ENCODE data around the gene DNM3. TPM values are rescaled to one million over a fixed set of nuclear protein-coding genes. Genes with fewer than 3 reads are reported as not detected.

Gene DNM3
- total and polyA plus RNA-seq, 4 donors: 2.1 to 16.3 (median 5.6) TPM

DNA sequence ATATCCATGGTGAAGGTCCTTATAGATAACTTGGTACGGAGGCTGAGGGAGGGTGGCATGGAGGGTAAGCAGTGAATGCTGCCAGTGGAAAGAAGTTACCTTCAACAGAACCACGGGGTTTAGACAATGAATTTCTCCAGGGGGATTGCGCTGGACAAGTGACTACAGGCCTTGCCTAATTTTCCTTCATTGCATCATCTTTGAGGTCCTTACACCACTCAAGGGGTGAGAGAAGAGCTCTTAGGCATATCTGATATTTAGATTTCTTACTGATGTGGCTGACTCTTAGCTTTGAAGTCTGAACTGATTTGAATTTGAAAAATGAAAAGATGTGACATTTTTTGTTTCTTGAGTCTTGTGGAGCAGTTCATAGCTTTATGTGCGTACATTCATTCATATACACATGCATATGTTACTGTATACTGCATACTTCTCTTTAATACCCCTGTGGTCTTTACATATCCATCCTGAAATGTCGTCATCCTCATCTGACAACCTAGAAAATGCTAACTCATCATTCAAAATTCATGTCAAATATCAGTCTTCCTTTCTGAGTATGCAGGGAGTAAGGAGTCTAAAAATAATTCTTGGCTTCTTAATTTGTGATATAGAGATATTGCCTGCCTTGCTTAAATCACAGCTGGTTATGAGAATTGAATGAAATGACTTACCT lies 63.6 kb downstream of the DNM3 start:
- TF ChIP-seq, protein P1, sequence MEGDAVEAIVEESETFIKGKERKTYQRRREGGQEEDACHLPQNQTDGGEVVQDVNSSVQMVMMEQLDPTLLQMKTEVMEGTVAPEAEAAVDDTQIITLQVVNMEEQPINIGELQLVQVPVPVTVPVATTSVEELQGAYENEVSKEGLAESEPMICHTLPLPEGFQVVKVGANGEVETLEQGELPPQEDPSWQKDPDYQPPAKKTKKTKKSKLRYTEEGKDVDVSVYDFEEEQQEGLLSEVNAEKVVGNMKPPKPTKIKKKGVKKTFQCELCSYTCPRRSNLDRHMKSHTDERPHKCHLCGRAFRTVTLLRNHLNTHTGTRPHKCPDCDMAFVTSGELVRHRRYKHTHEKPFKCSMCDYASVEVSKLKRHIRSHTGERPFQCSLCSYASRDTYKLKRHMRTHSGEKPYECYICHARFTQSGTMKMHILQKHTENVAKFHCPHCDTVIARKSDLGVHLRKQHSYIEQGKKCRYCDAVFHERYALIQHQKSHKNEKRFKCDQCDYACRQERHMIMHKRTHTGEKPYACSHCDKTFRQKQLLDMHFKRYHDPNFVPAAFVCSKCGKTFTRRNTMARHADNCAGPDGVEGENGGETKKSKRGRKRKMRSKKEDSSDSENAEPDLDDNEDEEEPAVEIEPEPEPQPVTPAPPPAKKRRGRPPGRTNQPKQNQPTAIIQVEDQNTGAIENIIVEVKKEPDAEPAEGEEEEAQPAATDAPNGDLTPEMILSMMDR (IDR thresholded peaks at IDR 0.05; ENCODE audit: control extremely low read depth, extremely low read depth): no peak
- Histone ChIP-seq H3K9ac (ENCODE audit: insufficient read depth in 1 of 2, low read length in 2 of 2) (no peak overlapping the region), H3K36me3 (ENCODE audit: control insufficient read depth in 4 of 4, insufficient read depth in 4 of 4, low read length in 4 of 4) (no peaks in the 10 kb centered on the region), H3K4me3 (no peak overlapping the region), H3K27me3 (ENCODE audit: control insufficient read depth in 3 of 3, insufficient read depth in 3 of 3, low read length in 2 of 3) (no peaks in the 10 kb centered on the region), H3K4me1 (ENCODE audit: control insufficient read depth in 5 of 5, insufficient read depth in 5 of 5, low read length in 5 of 5) (peaks cover 0 to 8% (median 2%) of the 10 kb centered on the region in 5 donors), H3K9me3 (ENCODE audit: control insufficient read depth in 4 of 4, insufficient read depth in 3 of 4, low read length in 3 of 4) (no peaks in the 10 kb centered on the region), H3K27ac (ENCODE audit: low read depth in 1 of 2, low read length in 1 of 2) (no peak overlapping the region)
- ATAC-seq (ENCODE audit: insufficient read depth, low FRiP score) (no peak), DNase-seq (no peak)
- WGBS, 2 donors: 52 to 61% methylated on average over 5 of the region's 5 CpGs

DNA sequence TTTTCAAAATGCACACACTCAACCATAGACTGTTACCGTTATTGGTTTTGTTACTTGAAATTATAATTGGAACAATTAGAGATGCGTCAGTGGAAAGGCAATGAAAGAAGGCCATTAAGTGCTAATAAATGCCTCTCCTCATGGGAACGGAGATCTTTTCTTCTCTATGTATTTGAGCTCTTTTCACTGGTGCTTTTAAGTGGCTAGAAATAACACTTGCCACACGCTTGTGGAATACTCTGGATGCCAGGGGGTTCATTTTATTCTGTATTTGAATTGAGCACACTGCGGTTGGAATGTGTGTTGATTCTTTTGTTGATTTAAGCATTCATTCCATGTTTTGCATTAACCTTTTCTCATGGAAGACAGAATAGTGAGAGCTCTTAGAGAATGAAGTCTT lies 68.4 kb downstream of the DNM3 start:
- no peak for DNase-seq
- no peak for ATAC-seq (ENCODE audit: insufficient read depth, low FRiP score)
- WGBS, 2 donors: 70 to 85% methylated on average over 5 of the region's 5 CpGs

DNA sequence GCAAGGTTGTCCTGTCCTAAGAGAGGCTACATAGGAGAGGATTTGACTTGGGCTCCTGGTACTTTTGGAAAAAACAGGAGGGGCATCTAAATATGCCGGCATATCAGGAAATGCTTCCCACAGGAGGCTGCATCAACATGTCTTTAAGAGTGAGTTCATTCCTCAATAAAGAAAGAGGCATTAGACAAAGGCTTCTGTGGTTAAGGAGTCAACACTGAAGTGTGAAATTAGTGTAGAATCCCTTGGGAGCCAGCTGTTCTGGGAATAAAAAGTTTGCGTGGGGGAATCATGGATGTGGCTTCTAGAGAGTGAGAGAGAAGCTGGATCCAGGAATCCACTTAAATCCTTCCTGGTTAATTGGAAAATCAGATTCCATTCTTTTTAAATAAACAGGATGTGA lies 69.5 kb downstream of the DNM3 start:
- Histone ChIP-seq H3K36me3 (ENCODE audit: control insufficient read depth in 4 of 4, insufficient read depth in 4 of 4, low read length in 4 of 4) (no peaks in the 10 kb centered on the region), H3K27ac (ENCODE audit: low read depth in 1 of 2, low read length in 1 of 2) (no peak overlapping the region), H3K27me3 (ENCODE audit: control insufficient read depth in 3 of 3, insufficient read depth in 3 of 3, low read length in 2 of 3) (no peaks in the 10 kb centered on the region), H3K9me3 (ENCODE audit: control insufficient read depth in 4 of 4, insufficient read depth in 3 of 4, low read length in 3 of 4) (no peaks in the 10 kb centered on the region), H3K4me1 (ENCODE audit: control insufficient read depth in 5 of 5, insufficient read depth in 5 of 5, low read length in 5 of 5) (peaks cover 0 to 5% (median 4%) of the 10 kb centered on the region in 5 donors), H3K4me3 (no peak overlapping the region), H3K9ac (ENCODE audit: insufficient read depth in 1 of 2, low read length in 2 of 2) (no peak overlapping the region)
- DNase-seq (no peak), ATAC-seq (ENCODE audit: insufficient read depth, low FRiP score) (no peak)
- 70 to 73% methylated on average over 2 of the region's 2 CpGs for WGBS, 2 donors
- TF ChIP-seq, protein P1 (IDR thresholded peaks at IDR 0.05; ENCODE audit: control extremely low read depth, extremely low read depth): no peak

More for the DNA sequence above, 68.4 kb downstream of the DNM3 start:
- Histone ChIP-seq H3K9me3 (ENCODE audit: control insufficient read depth in 4 of 4, insufficient read depth in 3 of 4, low read length in 3 of 4) (no peaks in the 10 kb centered on the region), H3K27me3 (ENCODE audit: control insufficient read depth in 3 of 3, insufficient read depth in 3 of 3, low read length in 2 of 3) (no peaks in the 10 kb centered on the region), H3K36me3 (ENCODE audit: control insufficient read depth in 4 of 4, insufficient read depth in 4 of 4, low read length in 4 of 4) (no peaks in the 10 kb centered on the region), H3K4me1 (ENCODE audit: control insufficient read depth in 5 of 5, insufficient read depth in 5 of 5, low read length in 5 of 5) (peaks cover 0 to 7% (median 4%) of the 10 kb centered on the region in 5 donors), H3K9ac (ENCODE audit: insufficient read depth in 1 of 2, low read length in 2 of 2) (no peak overlapping the region), H3K4me3 (no peak overlapping the region), H3K27ac (ENCODE audit: low read depth in 1 of 2, low read length in 1 of 2) (no peak overlapping the region)
- TF ChIP-seq, protein P1 (IDR thresholded peaks at IDR 0.05; ENCODE audit: control extremely low read depth, extremely low read depth): no peak

Data from lung (tissue), 12 donors.